GF-D8 (cell line): Measurements from ENCODE around the gene LHFPL2.

Experiments used
- DNase-seq: peaks from one replicate; lab custom pipeline; 2025; lab: John Stamatoyannopoulos, UW

The LHFPL2 gene

DNA sequence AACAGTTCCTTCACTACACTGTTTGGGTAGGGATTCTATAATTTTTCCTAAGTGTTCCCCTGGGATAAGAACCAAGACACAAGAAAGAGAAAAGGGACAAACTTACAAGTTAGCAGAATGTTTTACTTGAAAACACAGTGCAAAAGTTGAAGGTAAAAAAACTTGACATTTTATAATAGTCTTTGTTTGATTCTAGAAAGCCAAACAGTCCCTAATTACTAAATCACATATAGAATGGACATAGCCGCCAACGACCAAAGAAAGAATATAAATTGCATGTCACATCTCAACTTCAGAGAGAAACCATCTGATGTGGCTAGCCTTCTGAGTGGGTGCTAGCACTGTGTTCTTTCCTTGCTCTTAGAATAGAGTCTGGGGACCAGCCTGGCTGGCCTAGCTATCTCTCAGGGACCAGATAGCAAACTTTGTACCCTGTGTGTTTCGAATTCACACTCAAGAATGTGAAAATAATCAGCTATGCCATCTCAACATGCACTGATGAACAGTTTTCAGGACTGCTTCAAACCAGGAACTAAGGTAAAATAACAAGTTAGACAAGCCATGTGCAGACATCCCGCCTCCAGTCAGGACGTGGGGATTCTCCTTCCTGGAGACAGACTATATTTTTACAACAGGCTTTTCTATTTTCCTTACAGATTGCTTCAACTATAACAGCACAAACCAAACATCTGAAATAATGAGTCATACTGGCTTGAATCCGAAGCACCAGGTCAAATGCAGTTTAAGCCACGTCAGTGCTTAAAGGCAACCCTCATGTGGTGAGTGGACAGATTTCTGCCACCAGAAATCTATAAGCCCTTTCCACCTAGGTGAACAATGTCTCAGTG lies 53.7 kb downstream of the LHFPL2 start:
- no peak for DNase-seq

- no peak for DNase-seq
These were observed 54.6 kb downstream of the LHFPL2 start for GRCh38 chr5:78594021-78594420.

- no peak for DNase-seq
These were observed 55.1 kb downstream of the LHFPL2 start for GRCh38 chr5:78593465-78593864.

DNA sequence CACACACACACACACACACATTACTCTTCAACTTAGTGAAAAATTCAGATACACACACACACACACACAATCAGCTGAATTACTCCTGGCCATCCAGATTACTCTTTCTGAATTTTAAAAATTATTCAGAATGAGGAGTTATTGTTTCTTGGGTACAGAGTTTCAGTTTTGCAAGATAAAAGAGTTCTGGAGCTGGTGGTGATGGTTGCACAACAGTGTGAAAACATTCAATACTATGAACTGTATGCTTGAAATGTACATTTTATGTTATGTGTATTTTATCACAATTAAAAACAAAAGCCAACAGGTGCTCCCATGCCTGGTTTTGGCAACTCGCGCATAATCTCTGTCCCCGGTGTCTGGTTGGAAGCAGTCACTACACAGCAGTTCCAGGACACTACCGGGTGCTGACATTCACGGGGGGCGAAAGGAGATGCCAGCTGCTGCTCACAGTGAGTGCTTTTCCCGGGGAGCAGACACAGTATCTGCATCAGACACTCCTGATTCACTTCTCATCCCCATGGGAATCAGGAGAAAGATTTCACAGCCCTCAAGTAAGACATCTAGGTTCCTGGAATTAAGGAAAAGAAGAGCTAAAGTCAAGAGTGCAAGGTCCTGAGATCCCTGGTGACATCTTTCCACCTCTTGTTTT lies 55.7 kb downstream of the LHFPL2 start:
- no peak for DNase-seq

GRCh38 chr5:78591972-78592700 lies 56.4 kb downstream of the LHFPL2 start:
- DNase-seq = no peak

GRCh38 chr5:78591138-78591612 lies 57.4 kb downstream of the LHFPL2 start:
- no peak for DNase-seq

GRCh38 chr5:78589923-78590322 lies 58.6 kb downstream of the LHFPL2 start:
- no peak for DNase-seq

DNA sequence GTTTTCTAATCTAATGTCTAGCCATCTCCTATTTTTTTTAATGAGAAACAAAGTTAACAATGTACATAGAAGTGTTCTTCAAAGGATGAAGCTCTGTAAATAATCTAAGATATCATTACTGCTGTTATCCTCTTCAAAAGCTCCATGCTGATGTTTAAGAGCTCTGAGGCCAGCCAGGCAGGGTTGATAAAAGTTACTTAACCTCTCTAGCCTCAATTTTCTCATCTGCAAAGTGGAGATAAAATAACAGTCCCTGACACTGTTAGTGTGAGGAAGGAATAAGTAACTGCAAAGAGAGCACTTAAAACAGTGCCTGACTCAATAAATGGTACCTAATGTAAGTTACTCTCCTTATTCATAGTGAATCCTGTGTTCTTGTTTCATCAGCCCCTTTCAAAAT lies 60.1 kb downstream of the LHFPL2 start:
- DNase-seq = no peak

DNA sequence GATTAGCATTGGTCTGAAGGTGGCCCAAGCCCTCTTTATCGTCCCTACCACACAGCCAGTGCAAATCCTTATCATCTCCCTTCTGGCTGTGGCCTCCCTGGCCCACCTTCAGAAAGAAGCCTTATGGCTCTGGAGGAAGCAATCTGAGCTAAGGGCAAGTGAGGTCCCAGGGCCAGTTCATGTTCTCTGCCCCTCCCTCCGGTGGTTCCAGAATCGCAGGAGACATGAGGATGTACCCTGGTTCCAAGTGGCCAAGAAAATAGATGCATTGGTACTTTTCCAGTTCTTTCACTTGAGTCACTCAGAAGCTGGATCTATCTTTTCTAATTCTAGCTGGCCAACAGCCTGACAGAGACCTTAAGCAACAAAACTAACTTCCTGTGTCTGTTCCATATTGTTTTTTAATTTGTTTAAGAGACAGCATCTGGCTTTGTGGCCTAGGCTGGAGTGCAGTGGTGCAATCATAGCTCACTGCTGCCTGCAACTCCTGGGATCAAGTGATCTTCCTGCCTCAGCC lies 60.7 kb downstream of the LHFPL2 start:
- peak; percentile 7 for DNase-seq

DNA sequence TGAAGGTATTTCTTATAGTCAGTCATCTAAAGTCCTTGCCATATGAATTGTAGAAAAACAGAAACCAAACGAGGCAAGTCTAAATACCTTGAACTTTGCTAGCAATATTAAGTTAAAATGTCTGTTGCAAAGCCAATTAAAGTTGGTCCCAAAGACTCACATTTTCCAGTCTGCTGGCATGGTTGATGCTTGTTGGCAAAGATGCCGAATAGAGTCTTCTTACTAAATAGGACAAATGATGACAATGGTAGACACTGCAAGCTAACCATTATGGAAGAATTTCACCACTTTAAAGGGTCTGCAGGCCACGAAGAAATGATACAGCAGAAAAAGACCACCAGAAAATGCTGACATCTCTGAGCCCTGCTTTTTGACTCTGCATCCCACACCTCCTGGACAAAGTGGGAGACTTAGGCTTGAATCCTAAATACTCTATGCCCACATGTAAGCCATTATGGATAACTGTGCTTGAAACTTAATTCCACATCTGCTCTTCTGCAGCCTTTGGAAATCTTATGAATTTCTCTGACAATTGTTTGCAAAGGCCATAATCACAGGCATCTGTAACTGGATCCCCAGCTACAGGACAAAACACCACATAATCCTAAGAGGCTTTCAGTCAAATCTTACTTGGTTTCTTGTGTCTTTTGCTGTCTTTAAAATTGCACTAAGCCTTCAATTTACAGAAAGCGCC lies 61.3 kb downstream of the LHFPL2 start:
- no peak for DNase-seq

DNA sequence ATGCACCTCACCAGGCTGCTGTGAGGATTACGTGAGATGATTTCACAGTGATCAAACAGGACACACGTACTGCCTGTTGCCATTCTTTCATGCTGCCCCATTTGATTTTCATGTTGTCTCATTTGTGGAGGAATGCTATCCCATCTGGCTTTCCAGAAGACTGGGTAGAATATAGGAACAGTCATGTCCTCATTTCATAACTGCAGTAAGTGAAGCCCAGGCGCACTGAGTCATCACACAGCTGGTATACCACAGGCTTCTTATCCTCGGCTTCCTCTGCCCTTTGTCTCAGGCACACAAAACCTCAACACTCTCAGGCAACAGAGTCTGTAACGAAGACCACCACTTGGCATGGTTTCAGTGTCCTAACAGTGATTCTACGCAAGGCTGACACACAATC lies 62.3 kb downstream of the LHFPL2 start:
- DNase-seq = peak; percentile 1

DNA sequence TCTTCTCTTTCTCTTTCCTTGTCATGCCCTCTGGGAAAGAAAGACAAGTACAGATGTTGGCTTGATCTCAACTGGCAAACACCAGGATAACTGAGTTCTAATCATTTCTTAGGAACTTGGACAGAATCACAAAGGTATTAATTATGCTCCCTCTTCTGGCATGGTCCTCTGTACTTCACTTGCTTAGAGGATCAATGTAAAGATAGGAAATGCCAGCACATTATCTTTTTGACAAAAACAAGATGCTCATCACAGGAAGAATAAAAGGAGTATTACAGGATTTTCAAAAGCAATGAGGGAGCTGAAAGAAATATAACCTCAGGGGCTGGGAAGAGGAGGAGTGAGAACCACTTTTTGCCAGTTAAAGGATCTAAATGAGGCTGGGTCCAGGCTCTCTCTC lies 70.6 kb downstream of the LHFPL2 start:
- DNase-seq = no peak

DNA sequence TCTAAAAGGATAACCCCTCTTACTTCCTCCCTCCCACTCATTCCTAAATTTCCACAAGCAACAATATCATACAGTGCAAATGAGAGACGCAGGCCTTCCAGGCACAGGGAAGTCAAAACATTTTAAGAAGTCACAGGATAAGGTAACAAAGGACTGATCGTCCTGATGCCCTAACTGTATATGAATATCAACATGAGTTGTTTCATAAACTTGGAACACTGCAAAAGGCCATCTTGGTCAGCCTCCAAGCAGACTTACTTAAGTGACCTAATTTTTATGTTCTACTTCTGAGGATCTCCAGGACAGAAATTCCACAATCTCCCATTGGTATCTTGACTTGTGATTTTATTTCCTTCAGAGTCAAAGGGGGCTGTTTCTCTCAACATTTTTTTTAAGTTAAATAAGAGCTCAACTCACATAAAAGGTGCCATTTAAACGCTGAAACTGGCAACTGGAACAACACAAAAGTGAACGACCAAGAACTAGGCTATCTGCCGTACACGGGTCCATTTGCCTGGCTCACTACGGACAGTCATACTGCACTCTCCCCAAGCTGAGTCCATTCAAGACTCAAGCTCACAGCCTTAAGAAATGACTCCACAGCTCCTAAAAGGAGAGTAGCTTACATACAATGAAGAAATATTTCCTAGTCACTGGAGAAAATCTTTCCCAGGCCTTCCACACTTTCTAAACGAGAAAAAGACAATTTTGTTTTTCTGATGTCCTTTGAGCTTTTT lies 71.3 kb downstream of the LHFPL2 start:
- no peak for DNase-seq

GRCh38 chr5:78576376-78576775 lies 72.2 kb downstream of the LHFPL2 start:
- no peak for DNase-seq

GRCh38 chr5:78574731-78575161 lies 73.8 kb downstream of the LHFPL2 start:
- no peak for DNase-seq

- no peak for DNase-seq
These were observed 74.4 kb downstream of the LHFPL2 start for GRCh38 chr5:78574131-78574673.

GRCh38 chr5:78573318-78573717 lies 75.3 kb downstream of the LHFPL2 start:
- no peak for DNase-seq

DNA sequence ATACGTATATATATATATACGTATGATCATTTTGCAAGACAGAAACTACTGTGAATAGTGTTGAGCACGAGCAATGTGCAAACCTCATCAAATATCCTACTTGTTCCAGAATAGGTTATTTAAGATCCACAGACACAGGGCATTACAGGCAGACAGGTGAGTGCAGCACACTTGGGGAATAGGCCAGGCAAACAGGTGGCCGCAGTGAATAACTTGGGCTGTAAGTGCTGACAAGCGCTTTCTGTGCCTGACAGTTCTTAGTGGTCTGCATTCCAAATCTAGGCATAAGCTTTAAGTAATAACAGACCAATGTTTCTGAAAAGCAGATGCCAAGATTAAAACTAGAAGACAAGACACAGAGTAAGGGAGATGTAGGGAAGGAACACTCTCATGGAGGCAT lies 77.9 kb downstream of the LHFPL2 start:
- no peak for DNase-seq

DNA sequence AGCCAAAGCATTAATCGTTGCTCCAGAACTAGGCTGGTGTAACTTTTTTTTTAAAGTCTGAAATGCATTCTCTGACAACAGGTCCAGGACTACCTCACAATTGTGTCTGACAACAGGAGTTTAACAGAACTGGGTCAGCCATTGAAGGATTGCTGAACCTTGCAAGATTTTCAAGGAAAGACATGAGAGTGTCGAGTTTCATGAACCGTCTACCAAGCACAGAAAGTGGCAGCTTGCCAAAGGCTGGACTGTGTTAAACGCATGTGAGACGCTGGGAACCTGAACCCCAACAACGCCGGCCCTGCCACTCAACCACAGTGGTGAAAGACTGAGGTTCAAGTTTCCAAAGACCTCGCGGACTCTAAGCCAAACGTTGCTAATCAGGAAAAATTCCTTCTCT lies 79.1 kb downstream of the LHFPL2 start:
- no peak for DNase-seq

- DNase-seq = no peak
These were observed 79.9 kb downstream of the LHFPL2 start for GRCh38 chr5:78568676-78569075.

- DNase-seq = no peak
These were observed 80.4 kb downstream of the LHFPL2 start for GRCh38 chr5:78568212-78568611.
